ENCODE results near the gene COA1. TPM values are rescaled to one million over a fixed set of nuclear protein-coding genes. Genes with fewer than 3 reads are reported as not detected.

The COA1 gene
- total RNA-seq, 1 experiment from 2014 or later, result 109 TPM

GRCh38 chr7:43680736-43681135, 48.6 kb downstream of the COA1 start:
- Mint-ChIP-seq H3K36me3 (ENCODE audit: insufficient read depth, unreplicated experiment) (peaks cover 9% of the 10 kb centered on the region), H3K27ac (ENCODE audit: unreplicated experiment) (no peak overlapping the region), H3K9me3 (ENCODE audit: low read depth, unreplicated experiment) (peaks cover 3% of the 10 kb centered on the region), H3K27me3 (ENCODE audit: unreplicated experiment) (no peaks in the 10 kb centered on the region), H3K4me1 (ENCODE audit: low read depth, unreplicated experiment) (peaks cover 8% of the 10 kb centered on the region), H3K4me3 (ENCODE audit: low read depth, unreplicated experiment) (no peak overlapping the region)
- BruUV-seq (replicated peaks), result no TSS peak
- TF ChIP-seq, protein P1, sequence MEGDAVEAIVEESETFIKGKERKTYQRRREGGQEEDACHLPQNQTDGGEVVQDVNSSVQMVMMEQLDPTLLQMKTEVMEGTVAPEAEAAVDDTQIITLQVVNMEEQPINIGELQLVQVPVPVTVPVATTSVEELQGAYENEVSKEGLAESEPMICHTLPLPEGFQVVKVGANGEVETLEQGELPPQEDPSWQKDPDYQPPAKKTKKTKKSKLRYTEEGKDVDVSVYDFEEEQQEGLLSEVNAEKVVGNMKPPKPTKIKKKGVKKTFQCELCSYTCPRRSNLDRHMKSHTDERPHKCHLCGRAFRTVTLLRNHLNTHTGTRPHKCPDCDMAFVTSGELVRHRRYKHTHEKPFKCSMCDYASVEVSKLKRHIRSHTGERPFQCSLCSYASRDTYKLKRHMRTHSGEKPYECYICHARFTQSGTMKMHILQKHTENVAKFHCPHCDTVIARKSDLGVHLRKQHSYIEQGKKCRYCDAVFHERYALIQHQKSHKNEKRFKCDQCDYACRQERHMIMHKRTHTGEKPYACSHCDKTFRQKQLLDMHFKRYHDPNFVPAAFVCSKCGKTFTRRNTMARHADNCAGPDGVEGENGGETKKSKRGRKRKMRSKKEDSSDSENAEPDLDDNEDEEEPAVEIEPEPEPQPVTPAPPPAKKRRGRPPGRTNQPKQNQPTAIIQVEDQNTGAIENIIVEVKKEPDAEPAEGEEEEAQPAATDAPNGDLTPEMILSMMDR (IDR thresholded peaks at IDR 0.05; ENCODE audit: unreplicated experiment), result no peak
- CTCF ChIA-PET, result no interaction called here
- intact Hi-C loops (cut with micrococcal nuclease; ENCODE audit: unreplicated experiment), result no loop called here
- no peak for DNase-seq

GRCh38 chr7:43679210-43680068, 49.9 kb downstream of the COA1 start:
- Mint-ChIP-seq H3K27ac (ENCODE audit: unreplicated experiment) (no peak overlapping the region), H3K9me3 (ENCODE audit: low read depth, unreplicated experiment) (peaks cover 3% of the 10 kb centered on the region), H3K27me3 (ENCODE audit: unreplicated experiment) (no peaks in the 10 kb centered on the region), H3K36me3 (ENCODE audit: insufficient read depth, unreplicated experiment) (peaks cover 15% of the 10 kb centered on the region), H3K4me3 (ENCODE audit: low read depth, unreplicated experiment) (no peak overlapping the region), H3K4me1 (ENCODE audit: low read depth, unreplicated experiment) (peaks cover 16% of the 10 kb centered on the region)
- TF ChIP-seq, protein P1 (IDR thresholded peaks at IDR 0.05; ENCODE audit: unreplicated experiment), result no peak
- DNase-seq, result no peak
- BruUV-seq (replicated peaks), result no TSS peak
- CTCF ChIA-PET, result interaction anchor here (0.7 to 1.1 kb wide), 4 partner anchors 13 to 71 kb away, joined by 3 to 8 read pairs (median 4); no protein-coding TSS in a partner anchor
- intact Hi-C loops (cut with micrococcal nuclease; ENCODE audit: unreplicated experiment), result no loop called here

GRCh38 chr7:43678315-43678714, 51.0 kb downstream of the COA1 start:
- peaks cover 23% of the 10 kb centered on the region for H3K36me3 Mint-ChIP-seq (ENCODE audit: insufficient read depth, unreplicated experiment)
- no peak overlapping the region for H3K4me3 Mint-ChIP-seq (ENCODE audit: low read depth, unreplicated experiment)
- TF ChIP-seq, protein P1 (IDR thresholded peaks at IDR 0.05; ENCODE audit: unreplicated experiment), result no peak
- CTCF ChIA-PET, result interaction anchor here (0.7 kb wide), 1 partner anchor 430 kb away, joined by 6 read pairs; no protein-coding TSS in a partner anchor
- H3K27me3 Mint-ChIP-seq (ENCODE audit: unreplicated experiment), result no peaks in the 10 kb centered on the region
- H3K27ac Mint-ChIP-seq (ENCODE audit: unreplicated experiment), result no peak overlapping the region
- intact Hi-C loops (cut with micrococcal nuclease; ENCODE audit: unreplicated experiment), result no loop called here
- H3K9me3 Mint-ChIP-seq (ENCODE audit: low read depth, unreplicated experiment), result peaks cover 2% of the 10 kb centered on the region
- peaks cover 27% of the 10 kb centered on the region for H3K4me1 Mint-ChIP-seq (ENCODE audit: low read depth, unreplicated experiment)
- no peak for DNase-seq
- BruUV-seq (replicated peaks), result no TSS peak

DNA sequence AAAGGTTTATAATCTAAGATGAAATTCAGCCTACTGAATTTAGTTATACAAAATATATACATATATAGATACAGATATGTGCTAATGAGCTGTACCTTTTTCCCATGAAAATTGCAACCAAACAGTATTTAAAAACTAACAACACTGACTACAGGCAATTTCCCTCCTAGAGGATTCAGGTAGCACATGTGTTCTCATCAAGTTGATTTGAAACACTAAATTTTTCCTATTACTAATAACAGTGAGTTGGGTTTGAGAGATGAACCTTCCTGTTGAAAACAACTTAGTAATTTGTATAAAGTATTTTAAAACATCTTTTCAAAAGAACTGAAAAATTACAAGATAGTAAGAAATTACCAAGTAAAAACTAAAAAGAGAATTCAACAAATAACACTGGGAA, 51.5 kb downstream of the COA1 start:
- H3K4me3 Mint-ChIP-seq (ENCODE audit: low read depth, unreplicated experiment), result no peak overlapping the region
- peaks cover 28% of the 10 kb centered on the region for H3K36me3 Mint-ChIP-seq (ENCODE audit: insufficient read depth, unreplicated experiment)
- no peaks in the 10 kb centered on the region for H3K27me3 Mint-ChIP-seq (ENCODE audit: unreplicated experiment)
- peaks cover 3% of the 10 kb centered on the region for H3K9me3 Mint-ChIP-seq (ENCODE audit: low read depth, unreplicated experiment)
- DNase-seq, result no peak
- H3K27ac Mint-ChIP-seq (ENCODE audit: unreplicated experiment), result no peak overlapping the region
- intact Hi-C loops (cut with micrococcal nuclease; ENCODE audit: unreplicated experiment), result no loop called here
- TF ChIP-seq, protein P1 (IDR thresholded peaks at IDR 0.05; ENCODE audit: unreplicated experiment), result no peak
- H3K4me1 Mint-ChIP-seq (ENCODE audit: low read depth, unreplicated experiment), result peaks cover 28% of the 10 kb centered on the region
- no TSS peak for BruUV-seq (replicated peaks)
- CTCF ChIA-PET, result interaction anchor here (0.7 kb wide), 1 partner anchor 429 kb away, joined by 6 read pairs; no protein-coding TSS in a partner anchor
